ENCODE measurements around the gene ZNF682.
"Not testable (repeated sequence)": the region's sequence is repeated elsewhere in the genome, so short reads cannot be mapped to it uniquely, and the experiment has no call there.

DNA sequence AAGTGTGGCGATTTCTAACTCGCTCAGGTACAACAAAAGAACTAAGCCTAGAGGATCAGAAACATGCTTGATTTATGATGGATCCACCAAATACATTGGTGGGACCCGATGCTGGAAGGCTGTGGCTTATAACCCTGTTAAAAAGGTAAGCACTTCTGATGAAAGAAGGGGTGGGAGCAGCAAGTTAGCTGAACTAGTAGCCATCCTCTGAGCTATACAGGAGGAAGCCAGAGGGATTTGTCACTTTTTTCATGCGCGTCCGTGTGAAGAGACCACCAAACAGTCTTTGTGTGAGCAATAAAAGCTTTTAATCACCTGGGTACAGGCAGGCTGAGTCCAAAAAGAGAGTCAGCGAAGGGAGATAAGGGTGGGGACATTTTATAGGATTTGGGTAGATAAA is 29.3 kb upstream of the ZNF682 start:
- TF ChIP-seq, protein P1, sequence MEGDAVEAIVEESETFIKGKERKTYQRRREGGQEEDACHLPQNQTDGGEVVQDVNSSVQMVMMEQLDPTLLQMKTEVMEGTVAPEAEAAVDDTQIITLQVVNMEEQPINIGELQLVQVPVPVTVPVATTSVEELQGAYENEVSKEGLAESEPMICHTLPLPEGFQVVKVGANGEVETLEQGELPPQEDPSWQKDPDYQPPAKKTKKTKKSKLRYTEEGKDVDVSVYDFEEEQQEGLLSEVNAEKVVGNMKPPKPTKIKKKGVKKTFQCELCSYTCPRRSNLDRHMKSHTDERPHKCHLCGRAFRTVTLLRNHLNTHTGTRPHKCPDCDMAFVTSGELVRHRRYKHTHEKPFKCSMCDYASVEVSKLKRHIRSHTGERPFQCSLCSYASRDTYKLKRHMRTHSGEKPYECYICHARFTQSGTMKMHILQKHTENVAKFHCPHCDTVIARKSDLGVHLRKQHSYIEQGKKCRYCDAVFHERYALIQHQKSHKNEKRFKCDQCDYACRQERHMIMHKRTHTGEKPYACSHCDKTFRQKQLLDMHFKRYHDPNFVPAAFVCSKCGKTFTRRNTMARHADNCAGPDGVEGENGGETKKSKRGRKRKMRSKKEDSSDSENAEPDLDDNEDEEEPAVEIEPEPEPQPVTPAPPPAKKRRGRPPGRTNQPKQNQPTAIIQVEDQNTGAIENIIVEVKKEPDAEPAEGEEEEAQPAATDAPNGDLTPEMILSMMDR (IDR thresholded peaks at IDR 0.05) = not testable (repeated sequence)
- TF ChIP-seq POLR2A (IDR thresholded peaks at IDR 0.05) = not testable (repeated sequence)
